Heart right ventricle (tissue), 16 donors: ENCODE measurements around the gene TMPRSS6. TPM values are rescaled to one million over a fixed set of nuclear protein-coding genes. Genes with fewer than 3 reads are reported as not detected.

Experiments used
- ATAC-seq, 8 donors: fragments of 200-7000 bp; cut with Tn5 transposase; one replicate each; pipeline ENCODE4 v1.9.1; 2020; ENCODE audit warnings: mild to moderate bottlenecking in 8 of 8, moderate library complexity in 8 of 8, moderate number of reproducible peaks in 1 of 8
- DNase-seq, 2 donors: peaks; one replicate each; pipeline ENCODE4 v3.0.0-alpha.2; 2020
- H3K27ac ChIP-seq, 10 donors: fragments of 200-600 bp; sonication (generic) in 2 of 10; one replicate each; pipeline versions ENCODE4 v1.5.0 to v1.8.0; 2020 to 2022; ENCODE audit warnings: mild to moderate bottlenecking in 3 of 10
- H3K27me3 ChIP-seq, 7 donors: fragments of 200-600 bp; one replicate each; pipeline ENCODE4 v1.8.0; 2021 to 2022; ENCODE audit warnings: mild to moderate bottlenecking in 2 of 7
- H3K36me3 ChIP-seq, 9 donors: fragments of 200-600 bp; sonication (generic) in 1 of 9; one replicate each; pipeline versions ENCODE4 v1.5.0 to v1.8.0; 2020 to 2022; ENCODE audit warnings: mild to moderate bottlenecking in 2 of 9
- H3K4me1 ChIP-seq, 9 donors: fragments of 200-600 bp; sonication (generic) in 1 of 9; one replicate each; pipeline versions ENCODE4 v1.5.0 to v1.8.0; 2020 to 2022; ENCODE audit warnings: mild to moderate bottlenecking in 4 of 9
- H3K4me3 ChIP-seq, 10 donors: fragments of 200-600 bp; sonication (generic) in 2 of 10; one replicate each; pipeline versions ENCODE4 v1.5.0 to v1.8.0; 2020 to 2022; ENCODE audit warnings: mild to moderate bottlenecking in 7 of 10, moderate library complexity in 2 of 10
- H3K9me3 ChIP-seq, 11 donors: fragments of 200-600 bp in 10 of 11; sonication (generic) in 2 of 11; one replicate each; pipeline versions ENCODE4 v1.5.0 to v1.8.0; 2013 to 2022; ENCODE audit warnings: mild to moderate bottlenecking in 2 of 11, control low read depth in 1 of 11, moderate library complexity in 1 of 11
- CTCF ChIP-seq, 9 donors: fragments of 200-600 bp; sonication (generic) in 2 of 9; IDR thresholded peaks; one replicate each; pipeline versions ENCODE4 v1.5.0 to v1.8.0; 2021 to 2022; ENCODE audit warnings: antibody characterized with exemption in 9 of 9, mild to moderate bottlenecking in 5 of 9, moderate library complexity in 1 of 9
- WGBS, 2 donors: extraction: QIAGEN DNeasy Blood & Tissue Kit; methylation state at CpG; one replicate each; pipeline ENCODE4 v1.1.7; 2013; ENCODE audit warnings: inconsistent platforms in 1 of 2; 5-methylcytosine and 5-hydroxymethylcytosine counted together
- intact Hi-C, 10 donors: fragments of 100-400 bp; cut with DNase I; formaldehyde crosslinking; loops; one replicate each; pipeline versions ENCODE4 v1.11.1 to v1.14.2; 2022
- polyA plus RNA-seq, 2 donors: library from polyadenylated mRNA; stranded (reverse); fragments of 200-250 nt; gene quantifications; one replicate each; pipeline ENCODE4 v1.2.3, GENCODE V29; 2013
- total RNA-seq, 10 donors: library from RNA; stranded (reverse); fragmentation: NEBNext Ultra II Directional in 3 of 10; extraction: Animal tissue kit (Norgen Biotek cat#: 25700) in 3 of 10; gene quantifications; one replicate each; pipeline versions ENCODE4 v1.2.1 to v1.2.4, GENCODE V29; 2021 to 2023
- donor health status: Arrhythmogenic right ventricular cardiomyopathy.
- donor health status: ischemic (EF 13 %, LVEDD 7.1; RV severe dilation, severe dysfunction).
- donor health status: healthy with polysubstance abuse.
- donor health status: DM: no; HTN: yes; CAD: no.
- donor health status: DM: no; HTN: no; CAD: no.
- donor health status: ischemic (EF 25% LVEDD 6.9; RV normal size, moderate dysfunction).
- donor health status: ischemic (EF 25% LVEDD 5.7; RV mildly dilated, moderate dysfunction).
- donor health status: healthy.
- donor health status: DM: yes; HTN: yes; CAD: no.
- donor health status: Ischemic cardiomyopathy.
- donor health status: ischemic (EF 35%, LVEDD 5.7; RV mildly dilated, moderate dysfunction).
- donor health status: nonischemic (EF 11% LVEDD 7.7; RV severe dilation, severe dysfunction).
- donor health status: DM: yes; HTN: yes; CAD: no.
- donor health status: PGD.
- donor health status: ischemic (EF 29% LVEDD 5.4; RV normal size, mild dysfunction).
- donor health status: nonischemic (EF 23%, LVEDD 6.1; RV moderate dilation, normal function).

The TMPRSS6 gene
- total and polyA plus RNA-seq, 12 donors, result not detected

DNA sequence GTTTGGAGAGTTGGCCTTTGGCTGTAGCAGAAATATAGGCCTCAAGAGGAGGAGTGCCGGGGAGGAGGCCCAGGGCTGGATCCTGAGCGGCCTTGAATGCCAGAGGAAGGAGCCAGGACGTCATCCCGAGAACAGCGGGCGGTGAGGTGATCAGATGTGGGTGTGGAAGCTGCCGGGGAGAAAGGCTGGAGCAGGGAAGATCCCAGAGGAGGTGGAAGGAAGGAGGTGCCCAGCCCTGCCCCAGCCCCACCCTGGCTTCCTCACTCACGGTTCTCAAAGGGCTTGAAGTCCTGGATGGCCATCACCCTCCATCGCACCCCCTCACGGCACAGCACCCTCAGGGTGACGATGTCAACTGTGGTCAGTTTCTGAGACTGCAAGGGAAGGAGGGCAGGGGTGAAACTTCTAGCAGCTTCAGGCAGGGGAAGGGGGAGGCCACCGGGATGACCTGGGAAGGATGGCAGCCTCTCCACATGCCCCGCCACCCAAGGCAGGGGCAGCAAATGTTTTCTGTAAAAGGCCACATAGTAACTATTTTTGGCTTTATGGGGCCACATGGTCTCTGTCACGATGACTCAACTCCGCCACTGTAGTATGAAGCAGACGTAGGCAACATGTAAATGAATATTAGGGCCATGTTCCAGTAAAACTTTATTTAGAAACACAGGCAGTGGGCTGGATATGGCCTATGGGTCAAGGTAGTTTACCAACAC, 29.5 kb upstream of the TMPRSS6 start:
- peaks cover 0 to 33% (median 7%) of the 10 kb centered on the region in 7 donors for H3K27me3 ChIP-seq
- no peak overlapping the region for H3K27ac ChIP-seq
- no peak overlapping the region for H3K4me3 ChIP-seq
- peaks cover 0 to 7% (median 0%) of the 10 kb centered on the region in 9 donors for H3K36me3 ChIP-seq
- WGBS, 2 donors, result 59 to 60% methylated on average over 16 of the region's 16 CpGs
- DNase-seq (no peak), ATAC-seq (no peak)
- intact Hi-C loops, result no loop called here
- TF ChIP-seq CTCF (IDR thresholded peaks at IDR 0.05), result no peak
- no peaks in the 10 kb centered on the region for H3K4me1 ChIP-seq
- no peaks in the 10 kb centered on the region for H3K9me3 ChIP-seq

DNA sequence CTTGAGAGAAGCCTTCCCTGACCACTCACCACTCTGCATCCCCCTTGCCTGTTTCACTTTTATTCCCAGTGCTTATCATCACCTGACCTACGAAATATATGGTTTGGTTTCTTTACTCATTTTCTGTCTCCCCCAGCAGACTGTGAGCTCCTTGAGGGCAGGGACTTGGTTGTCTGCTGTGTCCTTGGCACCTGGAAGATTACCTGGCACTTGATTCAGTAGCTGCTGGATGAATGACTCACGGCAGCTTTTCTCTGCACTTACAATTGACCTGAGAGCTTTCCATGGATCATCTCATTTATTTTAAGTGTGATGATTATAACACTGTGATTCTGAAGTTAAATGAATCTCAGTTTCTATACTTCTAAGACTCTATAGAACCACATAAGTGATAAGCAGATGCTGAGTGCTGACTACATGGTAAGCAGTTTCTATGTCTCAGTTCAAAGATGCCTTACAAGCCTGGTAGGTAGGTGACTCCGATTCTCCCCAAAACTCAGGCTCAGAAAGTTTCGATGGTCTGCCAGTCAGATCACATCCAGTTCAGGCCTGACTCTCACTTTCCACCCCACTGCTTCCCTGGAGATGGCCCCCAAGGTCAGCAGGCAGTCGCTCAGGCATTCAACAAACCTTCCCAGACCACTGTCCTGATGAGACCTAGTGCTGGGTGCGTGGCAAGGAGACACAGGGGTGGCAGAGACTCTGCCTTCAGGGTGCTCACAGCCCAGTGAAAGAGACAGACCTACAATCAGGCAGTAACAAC, 28.6 kb upstream of the TMPRSS6 start:
- ATAC-seq (no peak), DNase-seq (no peak)
- Histone ChIP-seq H3K36me3 (peaks cover 0 to 7% (median 0%) of the 10 kb centered on the region in 9 donors), H3K4me3 (no peak overlapping the region), H3K9me3 (no peaks in the 10 kb centered on the region), H3K27ac (no peak overlapping the region), H3K4me1 (no peaks in the 10 kb centered on the region), H3K27me3 (peaks cover 0 to 30% (median 5%) of the 10 kb centered on the region in 7 donors)
- WGBS, 2 donors, result 77 to 78% methylated on average over 6 of the region's 6 CpGs
- TF ChIP-seq CTCF (IDR thresholded peaks at IDR 0.05), result no peak
- intact Hi-C loops, result no loop called here

DNA sequence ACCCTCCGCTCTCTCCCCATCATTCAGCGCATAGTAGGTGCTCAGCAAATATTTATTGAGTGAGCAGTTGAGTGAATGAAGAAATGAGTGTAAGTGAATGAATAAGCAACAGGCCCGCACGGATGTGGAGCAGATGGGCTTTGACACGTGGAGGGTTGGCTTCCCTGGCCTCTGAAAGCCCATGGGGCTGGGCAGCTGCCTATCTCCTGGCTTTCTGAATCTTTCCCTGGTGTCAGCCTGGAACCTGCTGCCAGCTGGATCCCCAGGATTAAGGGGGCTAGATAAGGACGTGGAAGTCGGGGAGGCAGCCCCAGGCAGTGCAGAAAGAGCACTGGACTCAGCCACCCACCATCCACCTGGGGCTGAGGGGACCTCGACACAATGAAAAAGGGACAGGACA, 27.6 kb upstream of the TMPRSS6 start:
- DNase-seq, result no peak
- H3K27ac ChIP-seq, result no peak overlapping the region
- peaks cover 0 to 30% (median 5%) of the 10 kb centered on the region in 7 donors for H3K27me3 ChIP-seq
- H3K36me3 ChIP-seq, result peaks cover 0 to 7% (median 0%) of the 10 kb centered on the region in 9 donors
- intact Hi-C loops, result no loop called here
- no peak overlapping the region for H3K4me3 ChIP-seq
- no peaks in the 10 kb centered on the region for H3K9me3 ChIP-seq
- no peak for TF ChIP-seq CTCF (IDR thresholded peaks at IDR 0.05)
- ATAC-seq, result no peak
- H3K4me1 ChIP-seq, result no peaks in the 10 kb centered on the region
- WGBS, 2 donors, result 62 to 69% methylated on average over 8 of the region's 8 CpGs

- Histone ChIP-seq H3K36me3 (peaks cover 0 to 7% (median 0%) of the 10 kb centered on the region in 9 donors), H3K4me3 (no peak overlapping the region), H3K27ac (no peak overlapping the region), H3K27me3 (peaks cover 0 to 23% (median 5%) of the 10 kb centered on the region in 7 donors), H3K4me1 (no peaks in the 10 kb centered on the region), H3K9me3 (no peaks in the 10 kb centered on the region)
- TF ChIP-seq CTCF (IDR thresholded peaks at IDR 0.05), result no peak
- no peak for ATAC-seq
- WGBS, 2 donors, result 80 to 81% methylated on average over 12 of the region's 12 CpGs
- intact Hi-C loops, result no loop called here
- DNase-seq, result no peak
These were observed 25.5 kb upstream of the TMPRSS6 start for GRCh38 chr22:37135023-37135422.
